Right lobe of liver (tissue), 4 donors: ENCODE results near the gene STPG2.

Experiments used
- POLR2A ChIP-seq: fragments of 450-650 bp; IDR thresholded peaks from one replicate; pipeline ENCODE4 v1.6.1; 2017; ENCODE audit warnings: antibody characterized with exemption, mild to moderate bottlenecking
- TF ChIP-seq, protein P1 (sequence below), 4 donors: fragments of 200-600 bp in 3 of 4; fragments of 450-650 bp in 1 of 4; IDR thresholded peaks; one replicate each; pipeline versions ENCODE4 v1.5.1 to v1.8.0; 2016 to 2022; ENCODE audit warnings: antibody characterized with exemption in 4 of 4, mild to moderate bottlenecking in 2 of 4
- donor health status: DM: no; HTN: no; CAD: no.
- donor health status: DM: no; HTN: no; CAD: no.
- donor health status: DM: no; HTN: yes; CAD: no.

DNA sequence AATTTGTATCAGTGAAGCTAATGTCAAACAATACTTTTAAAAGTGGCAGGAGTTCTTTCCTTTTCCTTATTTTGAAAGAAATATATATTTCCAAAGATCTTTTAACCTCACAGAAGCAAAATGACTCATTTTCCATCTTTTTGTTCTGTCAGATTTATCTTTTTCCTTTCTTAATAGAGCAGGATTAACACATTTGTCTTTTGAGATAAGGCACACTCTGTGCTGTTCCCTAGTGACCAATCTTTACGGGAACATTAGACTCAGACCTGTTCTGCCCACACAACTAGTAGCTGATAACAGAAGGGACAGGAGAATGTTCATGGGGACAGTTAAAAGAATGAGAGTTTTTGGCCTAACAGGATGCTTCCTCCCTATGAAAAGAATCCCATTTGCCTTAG lies 381.2 kb downstream of the STPG2 start:
- TF ChIP-seq, protein P1, sequence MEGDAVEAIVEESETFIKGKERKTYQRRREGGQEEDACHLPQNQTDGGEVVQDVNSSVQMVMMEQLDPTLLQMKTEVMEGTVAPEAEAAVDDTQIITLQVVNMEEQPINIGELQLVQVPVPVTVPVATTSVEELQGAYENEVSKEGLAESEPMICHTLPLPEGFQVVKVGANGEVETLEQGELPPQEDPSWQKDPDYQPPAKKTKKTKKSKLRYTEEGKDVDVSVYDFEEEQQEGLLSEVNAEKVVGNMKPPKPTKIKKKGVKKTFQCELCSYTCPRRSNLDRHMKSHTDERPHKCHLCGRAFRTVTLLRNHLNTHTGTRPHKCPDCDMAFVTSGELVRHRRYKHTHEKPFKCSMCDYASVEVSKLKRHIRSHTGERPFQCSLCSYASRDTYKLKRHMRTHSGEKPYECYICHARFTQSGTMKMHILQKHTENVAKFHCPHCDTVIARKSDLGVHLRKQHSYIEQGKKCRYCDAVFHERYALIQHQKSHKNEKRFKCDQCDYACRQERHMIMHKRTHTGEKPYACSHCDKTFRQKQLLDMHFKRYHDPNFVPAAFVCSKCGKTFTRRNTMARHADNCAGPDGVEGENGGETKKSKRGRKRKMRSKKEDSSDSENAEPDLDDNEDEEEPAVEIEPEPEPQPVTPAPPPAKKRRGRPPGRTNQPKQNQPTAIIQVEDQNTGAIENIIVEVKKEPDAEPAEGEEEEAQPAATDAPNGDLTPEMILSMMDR (IDR thresholded peaks at IDR 0.05): no peak
- TF ChIP-seq POLR2A: no peak
